HepG2 (cell line): ENCODE measurements around the gene ZBTB48. TPM values are rescaled to one million over a fixed set of nuclear protein-coding genes. Genes with fewer than 3 reads are reported as not detected.

Experiments used
- DMAP1 ChIP-seq: IDR thresholded peaks from 2 replicates; pipeline ENCODE4 v1.6.1; 2016
- DR1 ChIP-seq: sonication (generic); formaldehyde crosslinking; IDR thresholded peaks from 2 replicates; pipeline ENCODE4 v1.8.0; 2021; ENCODE audit warnings: mild to moderate bottlenecking, missing genetic modification reagents, inconsistent platforms
- ELF1 ChIP-seq: sonication (generic); formaldehyde crosslinking; IDR thresholded peaks from 2 replicates; pipeline ENCODE4 v1.4.0; 2020; ENCODE audit warnings: missing genetic modification reagents
- ETV6 ChIP-seq: sonication (generic); formaldehyde crosslinking; conservative IDR thresholded peaks from 2 replicates; pipeline ENCODE4 v1.4.0; 2020; ENCODE audit warnings: missing genetic modification reagents
- FOSL2 ChIP-seq: sonication (generic); formaldehyde crosslinking; IDR thresholded peaks from 2 replicates; pipeline ENCODE4 v1.4.0; 2020; ENCODE audit warnings: missing genetic modification reagents
- HNRNPLL ChIP-seq: fragments of 200-400 bp; formaldehyde crosslinking; IDR thresholded peaks from 2 replicates; pipeline ENCODE4 v1.6.1; 2017; ENCODE audit warnings: mild to moderate bottlenecking, low read depth, low read length; ENCODE audit not compliant: poor library complexity, severe bottlenecking
- HOXA5 ChIP-seq: sonication (generic); formaldehyde crosslinking; IDR thresholded peaks from 2 replicates; pipeline ENCODE4 v1.4.0; 2020; ENCODE audit warnings: missing genetic modification reagents
- KMT2B ChIP-seq: IDR thresholded peaks from 2 replicates; pipeline ENCODE4 v1.6.1; 2016; ENCODE audit warnings: missing genetic modification reagents, missing compliant biosample characterization
- NR2F2 ChIP-seq: IDR thresholded peaks from 2 replicates; pipeline ENCODE4 v1.6.1; 2012; ENCODE audit warnings: low read depth, inconsistent platforms, borderline replicate concordance
- PCBP2 ChIP-seq: fragments of 200-400 bp; formaldehyde crosslinking; optimal IDR thresholded peaks from 2 replicates; pipeline ENCODE3; 2018; ENCODE audit warnings: low read length, low read depth; ENCODE audit not compliant: poor library complexity, severe bottlenecking
- RORA ChIP-seq: sonication (generic); formaldehyde crosslinking; IDR thresholded peaks from 2 replicates; pipeline ENCODE4 v1.5.0; 2020; ENCODE audit warnings: mild to moderate bottlenecking, missing genetic modification reagents, moderate library complexity
- SALL1 ChIP-seq: sonication (generic); formaldehyde crosslinking; IDR thresholded peaks from 2 replicates; pipeline ENCODE4 v1.8.0; 2022; ENCODE audit warnings: mild to moderate bottlenecking, missing genetic modification reagents
- SALL2 ChIP-seq: sonication (generic); formaldehyde crosslinking; IDR thresholded peaks from 2 replicates; pipeline ENCODE4 v1.8.1; 2023; ENCODE audit warnings: mild to moderate bottlenecking, missing genetic modification reagents, inconsistent platforms
- TCF12 ChIP-seq, 2 experiments: fragments of 450-650 bp in 1 of 2; sonication (generic) in 1 of 2; formaldehyde crosslinking in 1 of 2; IDR thresholded peaks; 2 replicates each; pipeline versions ENCODE4 v1.6.1 to v1.8.0; 2017 to 2022; ENCODE audit warnings: antibody characterized with exemption in 1 of 2, mild to moderate bottlenecking in 1 of 2, missing genetic modification reagents in 1 of 2, moderate library complexity in 1 of 2
- TCF7 ChIP-seq: sonication (generic); IDR thresholded peaks from 2 replicates; pipeline ENCODE4 v1.6.1; 2016; ENCODE audit warnings: antibody characterized with exemption, low read depth
- ZNF143 ChIP-seq: sonication (generic); formaldehyde crosslinking; IDR thresholded peaks from 2 replicates; pipeline ENCODE4 v1.4.0; 2020; ENCODE audit warnings: missing genetic modification reagents
- ZNF547 ChIP-seq: sonication (generic); formaldehyde crosslinking; IDR thresholded peaks from 2 replicates; pipeline ENCODE4 v1.5.1; 2020; ENCODE audit warnings: mild to moderate bottlenecking, missing genetic modification reagents
- ZNF883 ChIP-seq: sonication (generic); formaldehyde crosslinking; IDR thresholded peaks from 2 replicates; pipeline ENCODE4 v1.5.1; 2020; ENCODE audit warnings: mild to moderate bottlenecking, missing genetic modification reagents; ENCODE audit errors: not compliant biosample characterization
- ZNF891 ChIP-seq: sonication (generic); formaldehyde crosslinking; IDR thresholded peaks from 2 replicates; pipeline ENCODE4 v1.5.0; 2020; ENCODE audit warnings: mild to moderate bottlenecking, missing genetic modification reagents
- ZSCAN25 ChIP-seq: sonication (generic); formaldehyde crosslinking; IDR thresholded peaks from 2 replicates; pipeline ENCODE4 v1.8.0; 2022; ENCODE audit warnings: mild to moderate bottlenecking, missing genetic modification reagents
- ZZZ3 ChIP-seq: sonication (generic); formaldehyde crosslinking; IDR thresholded peaks from 2 replicates; pipeline ENCODE4 v1.4.0; 2020; ENCODE audit warnings: missing genetic modification reagents, mild to moderate bottlenecking, borderline replicate concordance
- polyA plus RNA-seq, 8 experiments: library from polyadenylated mRNA; depleted of rRNA in 3 of 8; stranded (reverse) in 7 of 8; unstranded in 1 of 8; fragments of >200 nt; fragmentation: Illumina TruSeq in 4 of 8; extraction: Trizol in 4 of 8; gene quantifications; 2 replicates each; pipeline versions ENCODE4 v1.2.1 to v1.2.3, GENCODE V29; 2011 to 2016; ENCODE audit warnings: low read depth in 4 of 8, missing spikeins in 1 of 8, mixed read lengths in 1 of 8; ENCODE audit not compliant: insufficient read depth in 1 of 8
- total RNA-seq, 5 experiments: library from RNA; depleted of rRNA; stranded (reverse); fragments of >200 nt; fragmentation: Illumina TruSeq; extraction: Trizol; gene quantifications; 2 replicates each; pipeline ENCODE4 v1.2.3, GENCODE V29; 2016; ENCODE audit warnings: low read depth in 1 of 5
- TF ChIP-seq, protein P1 (sequence below): sonication (generic); formaldehyde crosslinking; IDR thresholded peaks from 2 replicates; pipeline ENCODE4 v1.8.0; 2022; ENCODE audit warnings: mild to moderate bottlenecking, missing genetic modification reagents, borderline replicate concordance
- TF ChIP-seq, protein P2 (sequence below): sonication (generic); formaldehyde crosslinking; IDR thresholded peaks from 2 replicates; pipeline ENCODE4 v1.5.0; 2020; ENCODE audit warnings: mild to moderate bottlenecking, missing genetic modification reagents, borderline replicate concordance
- TF ChIP-seq, protein P3 (sequence below): sonication (generic); formaldehyde crosslinking; conservative IDR thresholded peaks from 2 replicates; pipeline ENCODE4 v1.4.0; 2020; ENCODE audit warnings: missing genetic modification reagents

Gene ZBTB48
- total and polyA plus RNA-seq, 2 of the 13 experiments (the other 11 are each of a cell fraction or from before 2014, with no cell fraction given) = 13.0 to 17.1 TPM

DNA sequence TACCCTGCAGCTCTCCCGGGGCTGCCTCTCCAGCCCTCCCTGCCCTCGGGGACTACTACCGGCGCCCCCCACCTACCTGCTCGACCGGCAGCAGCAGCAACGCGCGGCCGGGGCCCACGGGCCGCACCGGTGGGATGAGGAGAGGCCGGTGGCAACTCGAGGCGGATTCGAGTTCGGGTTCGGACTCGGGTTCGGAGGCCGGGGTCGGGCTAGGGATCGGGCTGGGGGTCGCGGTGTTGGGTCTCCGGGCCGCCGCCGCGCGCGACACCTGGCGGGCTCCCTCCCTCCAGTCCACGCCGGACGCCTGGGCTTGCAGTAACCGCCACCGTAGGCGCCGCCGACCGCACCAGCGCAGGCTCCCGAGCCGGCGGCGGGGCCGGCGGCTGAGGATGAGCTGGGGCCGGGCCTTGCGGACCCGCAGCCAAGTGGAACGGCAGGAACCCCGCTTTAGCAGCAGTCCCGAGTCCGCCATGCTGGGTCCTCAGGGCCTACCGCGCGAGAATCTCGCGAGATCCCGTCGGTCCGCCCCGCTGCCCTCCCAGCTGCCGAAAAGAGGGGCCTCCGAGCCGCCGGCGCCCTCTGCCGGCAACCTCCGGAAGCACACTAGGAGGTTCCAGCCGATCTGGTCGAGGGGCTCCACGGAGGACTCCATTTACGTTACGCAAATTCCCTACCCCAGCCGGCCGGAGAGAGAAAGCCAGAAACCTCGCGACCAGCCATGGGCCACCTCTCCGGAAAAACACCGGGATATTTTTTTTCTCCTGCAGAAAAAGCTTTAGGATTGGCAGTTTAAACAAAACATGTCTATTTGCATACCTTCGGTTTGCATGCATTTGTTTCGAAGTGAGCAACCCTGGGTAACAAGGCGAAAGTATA, 25.5 kb upstream of the ZBTB48 start, which contains the start of gene NOL9 (continued):
- TF ChIP-seq ZNF891 (0 out of 2 replicates have a peak, but pooled peaks have one; percentile 49), ZNF143 (CRISPR knock-in tag) (peak; percentile 68), ZSCAN25 (CRISPR knock-in tag) (peak; percentile 70), SALL2 (peak; percentile 79), ZNF883 (peak; percentile 68), ZNF547 (peak; percentile 83), NR2F2 (peak; percentile 8; the same call in 1 of the 2 replicates), DMAP1 (CRISPR knock-in tag) (peak; percentile 67), TCF7 (0 out of 2 replicates have a peak, but pooled peaks have one; percentile 14), ZZZ3 (CRISPR knock-in tag) (peak; percentile 90), KMT2B (CRISPR knock-in tag) (peak; percentile 78; the same call in 1 of the 2 replicates), ETV6 (CRISPR knock-in tag) (peak; percentile 67; the same call in 1 of the 2 replicates), TCF12 (IDR thresholded peaks at IDR 0.05) (no peak), TCF12 (CRISPR knock-in tag; IDR thresholded peaks at IDR 0.05) (peak; percentile 70; the same call in 1 of the 2 replicates), HNRNPLL (peak; percentile 98), DR1 (CRISPR knock-in tag) (peak; percentile 72), PCBP2 (no peak), RORA (no peak), SALL1 (CRISPR knock-in tag) (peak; percentile 62), HOXA5 (CRISPR knock-in tag) (peak; percentile 84), FOSL2 (peak; percentile 64), ELF1 (CRISPR knock-in tag) (peak; percentile 70)
- TF ChIP-seq, protein P1, sequence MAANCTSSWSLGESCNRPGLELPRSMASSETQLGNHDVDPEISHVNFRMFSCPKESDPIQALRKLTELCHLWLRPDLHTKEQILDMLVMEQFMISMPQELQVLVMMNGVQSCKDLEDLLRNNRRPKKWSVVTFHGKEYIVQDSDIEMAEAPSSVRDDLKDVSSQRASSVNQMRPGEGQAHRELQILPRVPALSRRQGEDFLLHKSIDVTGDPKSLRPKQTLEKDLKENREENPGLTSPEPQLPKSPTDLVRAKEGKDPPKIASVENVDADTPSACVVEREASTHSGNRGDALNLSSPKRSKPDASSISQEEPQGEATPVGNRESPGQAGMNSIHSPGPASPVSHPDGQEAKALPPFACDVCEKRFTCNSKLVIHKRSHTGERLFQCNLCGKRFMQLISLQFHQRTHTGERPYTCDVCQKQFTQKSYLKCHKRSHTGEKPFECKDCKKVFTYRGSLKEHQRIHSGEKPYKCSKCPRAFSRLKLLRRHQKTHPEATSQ (CRISPR knock-in tag) = peak; percentile 64; the same call in 1 of the 2 replicates
- TF ChIP-seq, protein P2, sequence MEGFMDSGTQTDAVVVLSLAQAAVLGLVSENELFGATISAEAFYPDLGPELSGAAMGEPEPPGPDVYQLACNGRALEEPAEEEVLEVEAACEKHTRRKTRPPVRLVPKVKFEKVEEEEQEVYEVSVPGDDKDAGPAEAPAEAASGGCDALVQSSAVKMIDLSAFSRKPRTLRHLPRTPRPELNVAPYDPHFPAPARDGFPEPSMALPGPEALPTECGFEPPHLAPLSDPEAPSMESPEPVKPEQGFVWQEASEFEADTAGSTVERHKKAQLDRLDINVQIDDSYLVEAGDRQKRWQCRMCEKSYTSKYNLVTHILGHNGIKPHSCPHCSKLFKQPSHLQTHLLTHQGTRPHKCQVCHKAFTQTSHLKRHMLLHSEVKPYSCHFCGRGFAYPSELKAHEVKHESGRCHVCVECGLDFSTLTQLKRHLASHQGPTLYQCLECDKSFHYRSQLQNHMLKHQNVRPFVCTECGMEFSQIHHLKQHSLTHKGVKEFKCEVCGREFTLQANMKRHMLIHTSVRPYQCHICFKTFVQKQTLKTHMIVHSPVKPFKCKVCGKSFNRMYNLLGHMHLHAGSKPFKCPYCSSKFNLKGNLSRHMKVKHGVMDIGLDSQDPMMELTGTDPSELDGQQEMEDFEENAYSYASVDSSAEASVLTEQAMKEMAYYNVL (CRISPR knock-in tag) = peak; percentile 32; the same call in 1 of the 2 replicates
- TF ChIP-seq, protein P3, sequence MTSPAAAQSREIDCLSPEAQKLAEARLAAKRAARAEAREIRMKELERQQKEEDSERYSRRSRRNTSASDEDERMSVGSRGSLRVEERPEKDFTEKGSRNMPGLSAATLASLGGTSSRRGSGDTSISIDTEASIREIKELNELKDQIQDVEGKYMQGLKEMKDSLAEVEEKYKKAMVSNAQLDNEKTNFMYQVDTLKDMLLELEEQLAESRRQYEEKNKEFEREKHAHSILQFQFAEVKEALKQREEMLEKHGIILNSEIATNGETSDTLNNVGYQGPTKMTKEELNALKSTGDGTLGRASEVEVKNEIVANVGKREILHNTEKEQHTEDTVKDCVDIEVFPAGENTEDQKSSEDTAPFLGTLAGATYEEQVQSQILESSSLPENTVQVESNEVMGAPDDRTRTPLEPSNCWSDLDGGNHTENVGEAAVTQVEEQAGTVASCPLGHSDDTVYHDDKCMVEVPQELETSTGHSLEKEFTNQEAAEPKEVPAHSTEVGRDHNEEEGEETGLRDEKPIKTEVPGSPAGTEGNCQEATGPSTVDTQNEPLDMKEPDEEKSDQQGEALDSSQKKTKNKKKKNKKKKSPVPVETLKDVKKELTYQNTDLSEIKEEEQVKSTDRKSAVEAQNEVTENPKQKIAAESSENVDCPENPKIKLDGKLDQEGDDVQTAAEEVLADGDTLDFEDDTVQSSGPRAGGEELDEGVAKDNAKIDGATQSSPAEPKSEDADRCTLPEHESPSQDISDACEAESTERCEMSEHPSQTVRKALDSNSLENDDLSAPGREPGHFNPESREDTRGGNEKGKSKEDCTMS = no peak
